Epidermal melanocyte (primary cell): Measurements from ENCODE around the gene VPS13D.

Experiments used
- DNase-seq: peaks from one replicate; pipeline ENCODE4 v3.0.0; 2011; ENCODE audit warnings: low spot score; ENCODE audit not compliant: insufficient read length

Gene VPS13D

DNA sequence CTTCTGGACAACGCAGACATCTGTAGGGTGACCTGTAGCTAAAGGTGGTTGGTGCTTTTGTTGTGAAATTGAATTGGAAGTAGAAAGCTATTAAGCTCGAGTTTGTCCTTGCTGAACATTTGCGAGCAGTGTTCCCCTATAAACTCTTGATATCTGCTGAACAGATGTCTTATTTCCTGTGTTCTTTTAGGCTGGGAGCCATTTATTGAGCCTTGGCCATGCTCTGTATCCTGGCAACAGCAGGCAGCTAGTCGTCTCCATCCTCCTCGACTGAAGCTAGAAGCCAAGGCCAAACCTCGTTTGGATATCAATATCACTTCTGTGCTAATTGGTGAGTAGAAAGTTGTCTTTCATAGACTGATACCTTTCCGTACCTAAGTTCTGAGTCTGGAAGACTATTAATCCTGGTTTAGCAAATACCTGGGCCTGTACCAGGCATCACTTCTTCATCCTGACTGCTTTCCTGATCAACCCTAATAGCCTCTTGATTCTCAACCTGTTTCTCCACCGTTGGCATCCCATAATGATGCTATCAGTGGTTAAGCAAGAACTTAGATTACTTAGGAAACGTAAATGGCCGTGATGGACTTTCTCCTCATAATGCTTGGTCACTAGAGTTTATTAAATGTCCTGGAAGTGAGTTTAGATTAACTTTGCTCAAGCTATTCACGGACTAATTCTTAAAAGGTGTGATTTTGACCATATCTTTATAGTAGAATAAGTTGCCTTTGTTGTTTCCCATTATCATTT, 103.4 kb downstream of the VPS13D start:
- DNase-seq = peak; percentile 30

- DNase-seq = no peak
These were observed 106.0 kb downstream of the VPS13D start for GRCh38 chr1:12335815-12336214.

DNA sequence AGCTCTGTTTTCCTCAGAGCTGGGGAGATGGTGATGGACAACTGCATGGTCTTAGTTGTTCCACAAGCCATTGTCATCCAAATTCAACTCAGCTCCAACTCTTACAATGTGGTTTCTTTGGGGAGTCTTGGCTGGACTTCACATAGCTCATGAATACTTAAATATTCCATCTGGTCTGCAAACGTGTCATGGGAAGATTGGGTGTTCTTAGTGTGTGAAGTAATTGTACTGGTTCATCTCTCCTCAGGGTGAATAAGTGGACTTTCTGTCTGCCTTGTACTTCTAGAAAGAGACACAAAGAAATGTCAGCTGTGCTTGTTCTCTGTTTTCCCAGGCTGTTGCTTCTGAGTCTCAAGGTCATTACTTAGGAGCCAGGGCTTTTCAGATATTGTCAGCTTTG, 106.6 kb downstream of the VPS13D start:
- no peak for DNase-seq

DNA sequence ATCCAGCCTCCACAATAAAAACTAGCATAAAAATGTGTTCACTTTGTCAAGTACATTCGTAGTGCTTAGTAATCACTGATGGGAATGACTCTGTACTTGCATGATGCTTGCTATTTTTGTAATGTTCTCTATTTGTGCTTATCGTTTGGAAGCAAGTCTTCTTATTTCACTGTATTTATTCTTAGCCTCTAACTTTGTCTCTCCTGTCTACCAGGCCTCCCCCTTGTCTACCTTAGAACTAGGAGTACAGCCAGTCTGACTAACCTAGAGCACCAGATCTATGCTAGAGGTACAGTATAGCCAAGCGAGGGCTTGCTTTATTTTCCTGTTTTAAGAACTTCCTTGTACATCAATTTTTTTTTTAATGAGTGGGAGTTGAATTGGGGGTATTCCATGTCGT, 108.2 kb downstream of the VPS13D start:
- DNase-seq = no peak

- DNase-seq = no peak
These were observed 109.0 kb downstream of the VPS13D start for GRCh38 chr1:12338823-12339222.

- DNase-seq = peak; percentile 25
These were observed 109.6 kb downstream of the VPS13D start for GRCh38 chr1:12339396-12339795.

GRCh38 chr1:12339811-12340543, 110.1 kb downstream of the VPS13D start:
- no peak for DNase-seq

DNA sequence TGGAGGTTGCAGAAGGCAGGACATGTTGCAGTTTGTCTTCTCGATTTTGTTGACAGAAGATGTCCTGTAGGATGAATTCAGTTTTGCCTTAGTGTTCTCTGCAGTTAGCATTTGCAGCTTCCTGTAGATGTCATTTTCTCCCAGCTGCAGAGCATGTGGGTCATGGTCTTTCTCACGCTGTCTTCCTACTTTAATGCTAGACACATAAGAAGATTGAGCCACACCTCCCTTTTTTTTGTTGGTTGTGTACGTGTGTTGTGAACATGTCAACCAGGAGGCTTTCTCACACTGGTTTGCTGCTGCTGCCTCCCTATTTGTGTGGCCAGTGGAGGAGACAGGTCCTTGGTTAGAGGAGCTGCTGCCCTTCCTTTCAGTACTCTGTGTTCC, 110.7 kb downstream of the VPS13D start:
- DNase-seq = no peak

DNA sequence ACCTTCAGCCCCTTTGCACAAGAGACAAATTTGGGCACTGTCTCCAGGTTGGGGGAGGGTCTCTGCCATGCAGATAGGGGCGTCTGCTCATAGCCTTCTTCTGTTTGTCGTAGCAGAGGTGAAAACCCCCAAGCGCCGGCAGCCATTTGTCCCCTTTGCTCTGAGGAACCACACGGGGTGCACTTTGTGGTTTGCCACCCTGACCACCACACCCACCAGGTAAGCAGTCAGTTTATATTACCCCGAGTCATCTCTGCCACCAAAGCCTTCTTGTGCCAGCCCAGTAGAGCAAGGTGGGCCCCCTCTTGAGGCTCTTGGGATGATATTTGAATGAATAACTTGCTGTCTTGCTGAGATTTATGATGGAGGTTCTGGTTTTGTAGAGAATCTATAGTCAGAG, 111.8 kb downstream of the VPS13D start:
- DNase-seq = no peak

DNA sequence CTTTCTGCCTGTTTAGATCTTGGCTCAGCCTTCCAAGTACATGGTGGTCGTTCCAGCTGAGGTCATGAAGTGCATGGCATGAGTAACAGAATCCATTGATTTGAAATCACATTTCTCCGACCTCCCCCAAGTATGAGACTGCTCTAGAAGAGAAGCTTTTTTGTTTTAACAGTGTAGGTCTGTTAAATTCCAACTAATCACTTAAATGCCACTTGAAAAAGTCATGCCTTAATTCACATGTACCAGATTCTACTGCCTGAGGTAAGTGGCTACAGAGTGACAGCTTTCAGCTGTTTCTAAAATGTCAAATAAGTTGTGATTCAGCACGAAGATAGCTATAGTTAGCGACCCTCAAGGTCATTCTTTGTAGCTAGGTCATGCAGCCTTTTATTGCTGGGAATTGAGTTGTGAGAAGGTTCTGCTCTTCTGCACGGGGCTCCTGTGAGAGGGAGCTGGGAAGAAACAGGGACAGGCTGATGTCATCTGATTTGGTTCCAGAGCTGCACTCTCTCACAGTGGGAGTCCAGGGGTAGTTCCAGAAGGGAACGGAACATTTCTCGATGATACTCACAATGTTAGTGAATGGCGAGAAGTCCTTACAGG, 112.7 kb downstream of the VPS13D start:
- DNase-seq = no peak

DNA sequence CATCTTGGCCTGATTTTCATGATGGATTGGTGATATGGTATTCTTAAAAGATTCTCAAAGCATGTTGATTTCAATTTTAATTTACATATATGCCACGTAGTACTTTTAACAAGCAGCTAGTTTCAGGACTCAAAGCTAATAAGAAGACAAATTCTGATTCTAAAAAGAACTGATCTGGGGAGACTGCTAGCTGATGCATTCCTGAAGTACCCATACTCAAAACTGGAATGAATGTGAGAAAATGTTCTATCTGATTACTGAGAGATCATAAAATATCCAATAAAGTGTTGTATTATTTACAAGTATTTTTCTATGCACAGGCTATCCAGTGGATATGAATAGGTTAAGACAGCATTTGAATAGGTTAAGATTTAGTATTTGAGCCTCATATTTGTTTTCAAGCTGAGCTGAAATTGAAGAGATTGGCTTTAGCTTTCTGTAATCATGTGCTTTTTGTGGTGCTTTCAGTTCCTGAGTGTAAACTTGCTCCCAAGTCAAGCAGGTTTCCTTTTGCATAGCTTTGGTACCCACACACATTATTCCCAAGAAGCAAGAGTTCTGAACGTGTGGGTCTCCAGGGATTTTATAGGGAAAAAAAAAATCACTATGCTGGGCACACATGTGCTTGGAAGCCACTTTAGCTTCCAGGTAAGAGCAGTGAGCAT, 114.1 kb downstream of the VPS13D start:
- no peak for DNase-seq

DNA sequence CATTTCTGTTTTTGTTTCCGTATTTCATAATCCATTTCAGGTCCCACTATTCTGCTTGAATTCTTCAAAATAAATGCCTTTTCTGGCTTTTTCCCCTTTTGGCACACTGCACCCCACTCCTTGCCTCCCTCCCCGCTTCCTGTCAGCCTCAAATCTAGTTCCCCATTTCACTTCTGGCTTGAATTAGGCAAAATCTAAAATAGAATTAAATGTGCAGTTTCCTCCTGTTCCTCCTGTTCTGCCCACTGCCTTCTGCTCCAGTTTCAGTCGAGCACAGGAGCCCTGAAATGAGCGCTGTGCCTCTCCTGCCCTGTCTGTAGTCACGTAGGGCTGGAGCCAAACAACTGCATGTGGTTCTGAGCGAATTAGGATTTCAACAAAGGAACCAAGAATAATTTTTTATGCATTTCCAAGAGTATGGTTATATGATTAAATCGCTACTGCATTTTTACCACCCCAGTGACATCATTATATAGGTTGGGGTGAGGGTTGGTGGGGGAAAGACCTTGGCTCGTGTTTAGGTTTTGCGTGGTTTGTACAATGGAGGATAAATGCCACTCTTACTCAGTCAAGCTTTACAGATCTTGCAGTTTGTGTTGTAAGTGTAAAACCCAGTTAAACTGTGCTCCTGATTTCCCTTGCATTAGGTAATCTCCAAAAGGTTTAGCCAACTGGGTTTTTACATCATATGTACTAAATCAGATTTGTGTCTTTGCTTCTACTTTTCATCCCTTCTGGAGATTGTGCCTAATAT, 114.9 kb downstream of the VPS13D start:
- no peak for DNase-seq

- DNase-seq = no peak
These were observed 115.8 kb downstream of the VPS13D start for GRCh38 chr1:12345350-12346217.

- DNase-seq = no peak
These were observed 116.8 kb downstream of the VPS13D start for GRCh38 chr1:12346483-12347151.

GRCh38 chr1:12348113-12348512, 118.3 kb downstream of the VPS13D start:
- no peak for DNase-seq

DNA sequence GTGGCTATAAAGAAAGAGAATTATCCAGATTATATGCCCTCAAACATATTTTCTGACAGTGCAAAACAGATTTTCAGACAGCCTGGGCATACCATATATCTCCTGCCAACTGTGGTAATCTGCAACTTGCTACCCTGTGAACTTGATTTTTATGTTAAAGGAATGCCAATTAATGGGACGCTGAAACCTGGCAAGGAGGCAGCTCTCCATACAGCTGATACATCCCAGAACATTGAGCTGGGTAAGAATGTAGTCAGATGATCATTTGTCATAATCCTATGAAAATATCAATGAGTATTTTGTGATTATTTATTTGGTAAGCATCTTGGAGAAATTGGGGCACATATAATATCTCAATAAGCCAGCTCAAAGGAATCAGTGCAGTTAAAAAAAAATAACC, 124.2 kb downstream of the VPS13D start:
- no peak for DNase-seq

GRCh38 chr1:12356004-12356890, 126.4 kb downstream of the VPS13D start:
- DNase-seq = no peak

- DNase-seq = no peak
These were observed 128.7 kb downstream of the VPS13D start for GRCh38 chr1:12358499-12358898.
